CD4-positive, alpha-beta memory T cell (primary cell): ENCODE results near the gene MYBPH. TPM values are rescaled to one million over a fixed set of nuclear protein-coding genes. Genes with fewer than 3 reads are reported as not detected.

Experiments
- CTCF ChIA-PET: fragments of 350-600 bp; sonication (Branson Sonifier 250); formaldehyde crosslinking; loops from one replicate; lab custom pipeline; 2021; ENCODE audit warnings: inconsistent platforms; ENCODE audit not compliant: partially characterized antibody; lab: Charles Lee
- POLR2A ChIA-PET: fragments of 350-600 bp; sonication (Branson Sonifier 250); formaldehyde crosslinking; loops from one replicate; lab custom pipeline; 2021; ENCODE audit not compliant: partially characterized antibody; lab: Charles Lee
- DNase-seq, 5 donors: peaks; one replicate each; pipeline versions ENCODE4 v3.0.0 to v3.0.0-alpha.2; 2020 to 2022; ENCODE audit warnings: mixed read lengths in 1 of 5
- H3K27ac ChIP-seq: one replicate; pipeline ENCODE4 v1.7.0; 2013; ENCODE audit warnings: low read depth, low read length
- H3K27me3 ChIP-seq: 2 replicates; pipeline ENCODE4 v1.7.0; 2013; ENCODE audit warnings: mild to moderate bottlenecking, low read length, moderate library complexity; ENCODE audit not compliant: insufficient read depth
- H3K36me3 ChIP-seq: 2 replicates; pipeline ENCODE4 v1.7.0; 2013; ENCODE audit warnings: mild to moderate bottlenecking, low read length, moderate library complexity; ENCODE audit not compliant: insufficient read depth
- H3K4me1 ChIP-seq: 2 replicates; pipeline ENCODE4 v1.7.0; 2013; ENCODE audit warnings: mild to moderate bottlenecking, low read length, moderate library complexity; ENCODE audit not compliant: insufficient read depth
- H3K4me3 ChIP-seq, 2 donors: one replicate each; pipeline ENCODE4 v1.7.0; 2013; ENCODE audit warnings: low read length in 2 of 2, mild to moderate bottlenecking in 1 of 2
- H3K9me3 ChIP-seq, 2 donors: one replicate each; pipeline ENCODE4 v1.7.0; 2013; ENCODE audit warnings: low read length in 2 of 2, control low read depth in 1 of 2; ENCODE audit not compliant: control insufficient read depth in 1 of 2
- H3K27ac Mint-ChIP-seq, 7 donors: one replicate each; pipeline ENCODE4 v1.8.0; 2020 to 2021; ENCODE audit warnings: mixed read lengths in 7 of 7, mild to moderate bottlenecking in 6 of 7, inconsistent platforms in 3 of 7, moderate library complexity in 3 of 7
- H3K27me3 Mint-ChIP-seq, 2 donors: one replicate each; pipeline ENCODE4 v1.8.0; 2020 to 2021; ENCODE audit warnings: mixed read lengths in 2 of 2
- H3K36me3 Mint-ChIP-seq, 2 donors: one replicate each; pipeline ENCODE4 v1.8.0; 2020 to 2021; ENCODE audit warnings: mixed read lengths in 2 of 2, inconsistent platforms in 1 of 2, mild to moderate bottlenecking in 1 of 2
- H3K4me1 Mint-ChIP-seq, 4 donors: one replicate each; pipeline ENCODE4 v1.8.0; 2020 to 2021; ENCODE audit warnings: mixed read lengths in 4 of 4, mild to moderate bottlenecking in 1 of 4
- H3K4me3 Mint-ChIP-seq, 8 donors: one replicate each; pipeline ENCODE4 v1.8.0; 2020 to 2021; ENCODE audit warnings: mixed read lengths in 8 of 8, mild to moderate bottlenecking in 7 of 8, moderate library complexity in 6 of 8, inconsistent platforms in 3 of 8
- H3K9me3 Mint-ChIP-seq, 8 donors: one replicate each; pipeline ENCODE4 v1.8.0; 2020 to 2021; ENCODE audit warnings: mixed read lengths in 8 of 8, mild to moderate bottlenecking in 5 of 8, inconsistent platforms in 3 of 8, moderate library complexity in 1 of 8
- intact Hi-C: fragments of 100-400 bp; cut with micrococcal nuclease; formaldehyde crosslinking; loops from one replicate; pipeline ENCODE4 v1.15.1; 2023
- polyA plus RNA-seq, 2 donors: library from polyadenylated mRNA; unstranded; fragments of 300-500 nt; fragmentation: Illumina TruSeq; gene quantifications; one replicate each; pipeline ENCODE4 v1.2.3, GENCODE V29; 2021
- total RNA-seq, 2 experiments: library from RNA; stranded (reverse); gene quantifications; one replicate each; pipeline ENCODE4 v1.2.3, GENCODE V29; 2021

The MYBPH gene
- total and polyA plus RNA-seq, 4 experiments from 2014 or later = not detected

- ChIA-PET CTCF (interaction anchor here (1.0 to 3.5 kb wide), 4 partner anchors 8 to 134 kb away, joined by 3 to 20 read pairs (median 4); no protein-coding TSS in a partner anchor), POLR2A (no interaction called here)
- DNase-seq = no peak
- Histone ChIP-seq H3K9me3 (no peaks in the 10 kb centered on the region), H3K4me1 (no peaks in the 10 kb centered on the region), H3K36me3 (no peaks in the 10 kb centered on the region), H3K27me3 (no peaks in the 10 kb centered on the region), H3K4me3 (no peak overlapping the region), H3K27ac (no peak overlapping the region)
- Mint-ChIP-seq H3K4me1 (no peaks in the 10 kb centered on the region), H3K9me3 (no peaks in the 10 kb centered on the region), H3K4me3 (no peak overlapping the region), H3K36me3 (no peaks in the 10 kb centered on the region), H3K27me3 (peaks cover 2 to 8% of the 10 kb centered on the region in 2 donors), H3K27ac (no peak overlapping the region)
- intact Hi-C loops = no loop called here
These were observed 2.1 kb downstream of the MYBPH start for GRCh38 chr1:203173566-203173965.

GRCh38 chr1:203173011-203173555 lies 2.5 kb downstream of the MYBPH start:
- intact Hi-C loops = no loop called here
- H3K27ac ChIP-seq = no peak overlapping the region
- H3K4me1 ChIP-seq = no peaks in the 10 kb centered on the region
- Mint-ChIP-seq H3K27ac (no peak overlapping the region), H3K27me3 (peaks cover 2 to 8% of the 10 kb centered on the region in 2 donors), H3K4me1 (no peaks in the 10 kb centered on the region), H3K9me3 (no peaks in the 10 kb centered on the region), H3K36me3 (no peaks in the 10 kb centered on the region), H3K4me3 (no peak overlapping the region)
- no peaks in the 10 kb centered on the region for H3K9me3 ChIP-seq
- H3K27me3 ChIP-seq = no peaks in the 10 kb centered on the region
- no peaks in the 10 kb centered on the region for H3K36me3 ChIP-seq
- H3K4me3 ChIP-seq = no peak overlapping the region
- POLR2A ChIA-PET = no interaction called here
- no peak for DNase-seq
- CTCF ChIA-PET = interaction anchor here (0.8 to 3.5 kb wide), 6 partner anchors 8 to 139 kb away, joined by 3 to 20 read pairs (median 3); no protein-coding TSS in a partner anchor

- Mint-ChIP-seq H3K4me3 (no peak overlapping the region), H3K4me1 (no peaks in the 10 kb centered on the region), H3K27me3 (peaks cover 2 to 8% of the 10 kb centered on the region in 2 donors), H3K27ac (no peak overlapping the region), H3K36me3 (no peaks in the 10 kb centered on the region), H3K9me3 (no peaks in the 10 kb centered on the region)
- Histone ChIP-seq H3K27me3 (no peaks in the 10 kb centered on the region), H3K27ac (no peak overlapping the region), H3K4me3 (no peak overlapping the region), H3K36me3 (no peaks in the 10 kb centered on the region), H3K4me1 (no peaks in the 10 kb centered on the region), H3K9me3 (no peaks in the 10 kb centered on the region)
- DNase-seq = peak in 4 of 5 donors; percentile 22 to 34 (median 29)
- ChIA-PET POLR2A (no interaction called here), CTCF (interaction anchor here (0.8 to 3.5 kb wide), 5 partner anchors 10 to 138 kb away, joined by 3 to 20 read pairs (median 3); no protein-coding TSS in a partner anchor)
- intact Hi-C loops = loop anchor here (1.0 kb wide), 1 partner anchor 133 kb away; no protein-coding TSS in a partner anchor
These were observed 3.2 kb downstream of the MYBPH start for GRCh38 chr1:203172184-203173010.

- CTCF ChIA-PET = interaction anchor here (1.1 to 3.5 kb wide), 2 partner anchors 132 to 137 kb away, joined by 3 to 20 read pairs; no protein-coding TSS in a partner anchor
- Mint-ChIP-seq H3K27ac (no peak overlapping the region), H3K4me1 (no peaks in the 10 kb centered on the region), H3K27me3 (peaks cover 2 to 5% of the 10 kb centered on the region in 2 donors), H3K4me3 (no peak overlapping the region), H3K36me3 (no peaks in the 10 kb centered on the region), H3K9me3 (no peaks in the 10 kb centered on the region)
- Histone ChIP-seq H3K4me3 (no peak overlapping the region), H3K36me3 (no peaks in the 10 kb centered on the region), H3K27me3 (no peaks in the 10 kb centered on the region), H3K9me3 (no peaks in the 10 kb centered on the region), H3K27ac (no peak overlapping the region), H3K4me1 (no peaks in the 10 kb centered on the region)
- intact Hi-C loops = loop anchor here (1.0 kb wide), 1 partner anchor 132 kb away; no protein-coding TSS in a partner anchor
- POLR2A ChIA-PET = no interaction called here
- DNase-seq = no peak
These were observed 4.1 kb downstream of the MYBPH start for GRCh38 chr1:203171341-203172183.

GRCh38 chr1:203170625-203171330 lies 4.8 kb downstream of the MYBPH start:
- Histone ChIP-seq H3K4me3 (no peak overlapping the region), H3K4me1 (no peaks in the 10 kb centered on the region), H3K27me3 (no peaks in the 10 kb centered on the region), H3K27ac (no peak overlapping the region), H3K9me3 (no peaks in the 10 kb centered on the region), H3K36me3 (no peaks in the 10 kb centered on the region)
- Mint-ChIP-seq H3K9me3 (no peaks in the 10 kb centered on the region), H3K4me1 (no peaks in the 10 kb centered on the region), H3K27me3 (peaks cover 0 to 5% of the 10 kb centered on the region in 2 donors), H3K4me3 (no peak overlapping the region), H3K27ac (no peak overlapping the region), H3K36me3 (no peaks in the 10 kb centered on the region)
- no peak for DNase-seq
- intact Hi-C loops = no loop called here
- ChIA-PET POLR2A (no interaction called here), CTCF (no interaction called here)

GRCh38 chr1:203169770-203170520 lies 5.7 kb downstream of the MYBPH start:
- intact Hi-C loops = no loop called here
- H3K4me1 Mint-ChIP-seq = no peaks in the 10 kb centered on the region
- H3K9me3 Mint-ChIP-seq = no peaks in the 10 kb centered on the region
- H3K36me3 Mint-ChIP-seq = no peaks in the 10 kb centered on the region
- ChIA-PET POLR2A (no interaction called here), CTCF (no interaction called here)
- H3K4me3 ChIP-seq = no peak overlapping the region
- H3K4me3 Mint-ChIP-seq = no peak overlapping the region
- H3K9me3 ChIP-seq = no peaks in the 10 kb centered on the region
- DNase-seq = no peak
- H3K27me3 ChIP-seq = no peaks in the 10 kb centered on the region
- H3K4me1 ChIP-seq = no peaks in the 10 kb centered on the region
- no peak overlapping the region for H3K27ac ChIP-seq
- no peaks in the 10 kb centered on the region for H3K36me3 ChIP-seq
- H3K27ac Mint-ChIP-seq = no peak overlapping the region
- H3K27me3 Mint-ChIP-seq = peaks cover 4 to 10% of the 10 kb centered on the region in 2 donors
